H9 (cell line): Measurements from ENCODE around the gene FBXL13. TPM values are rescaled to one million over a fixed set of nuclear protein-coding genes. Genes with fewer than 3 reads are reported as not detected.
"Not testable (repeated sequence)": the region's sequence is repeated elsewhere in the genome, so short reads cannot be mapped to it uniquely, and the experiment has no call there.

Source experiments
- DNase-seq: peaks from one replicate; pipeline ENCODE4 v3.0.0-alpha.2; 2017
- H2AFZ ChIP-seq: one replicate; pipeline ENCODE4 v1.6.1; 2013; ENCODE audit warnings: mild to moderate bottlenecking, low read length, control low read depth, moderate library complexity
- H2AK5ac ChIP-seq: 2 replicates; pipeline ENCODE4 v1.6.1; 2013; ENCODE audit warnings: low read length, control low read depth, mixed read lengths; ENCODE audit not compliant: insufficient read length
- H2BK120ac ChIP-seq: one replicate; pipeline ENCODE4 v1.6.1; 2013; ENCODE audit warnings: low read depth, mild to moderate bottlenecking, low read length, control low read depth, inconsistent platforms; ENCODE audit not compliant: poor library complexity, severe bottlenecking
- H2BK12ac ChIP-seq: 2 replicates; pipeline ENCODE4 v1.6.1; 2013; ENCODE audit warnings: low read length, control low read depth, mixed read lengths, low read depth; ENCODE audit not compliant: insufficient read length
- H2BK15ac ChIP-seq: 2 replicates; pipeline ENCODE4 v1.6.1; 2013; ENCODE audit warnings: low read depth, low read length, control low read depth
- H2BK20ac ChIP-seq: one replicate; pipeline ENCODE4 v1.6.1; 2013; ENCODE audit warnings: low read depth, mild to moderate bottlenecking, low read length, control low read depth, inconsistent platforms; ENCODE audit not compliant: poor library complexity, severe bottlenecking
- H2BK5ac ChIP-seq: 2 replicates; pipeline ENCODE4 v1.6.1; 2013; ENCODE audit warnings: low read length, control low read depth, mixed read lengths; ENCODE audit not compliant: insufficient read length
- H3K14ac ChIP-seq: 2 replicates; pipeline ENCODE4 v1.6.1; 2013; ENCODE audit warnings: low read length, control low read depth; ENCODE audit not compliant: insufficient read depth
- H3K18ac ChIP-seq: 2 replicates; pipeline ENCODE4 v1.6.1; 2013; ENCODE audit warnings: low read depth, mild to moderate bottlenecking, mixed read lengths, low read length, control low read depth; ENCODE audit not compliant: insufficient read length
- H3K23ac ChIP-seq: 2 replicates; pipeline ENCODE4 v1.6.1; 2013; ENCODE audit warnings: low read length, control low read depth, mixed read lengths, low read depth; ENCODE audit not compliant: insufficient read length
- H3K23me2 ChIP-seq: 2 replicates; pipeline ENCODE4 v1.6.1; 2013; ENCODE audit warnings: low read depth, mild to moderate bottlenecking, mixed read lengths, low read length, control low read depth; ENCODE audit not compliant: insufficient read length, poor library complexity, severe bottlenecking
- H3K27ac ChIP-seq: 2 replicates; pipeline ENCODE4 v1.5.1; 2013; ENCODE audit warnings: low read length, control low read depth, mixed read lengths, low read depth; ENCODE audit not compliant: insufficient read length
- H3K27me3 ChIP-seq: 2 replicates; pipeline ENCODE4 v1.6.1; 2013; ENCODE audit warnings: low read length, control low read depth, inconsistent platforms; ENCODE audit not compliant: insufficient read depth
- H3K4ac ChIP-seq: 2 replicates; pipeline ENCODE4 v1.6.1; 2013; ENCODE audit warnings: low read depth, mild to moderate bottlenecking, control low read depth, inconsistent platforms, low read length, moderate library complexity
- H3K4me1 ChIP-seq: 2 replicates; pipeline ENCODE4 v1.6.1; 2013; ENCODE audit warnings: low read length, control low read depth, inconsistent platforms; ENCODE audit not compliant: insufficient read depth
- H3K4me2 ChIP-seq: 2 replicates; pipeline ENCODE4 v1.6.1; 2013; ENCODE audit warnings: low read length, control low read depth, mixed read lengths; ENCODE audit not compliant: insufficient read length, insufficient read depth
- H3K56ac ChIP-seq: 2 replicates; pipeline ENCODE4 v1.6.1; 2013; ENCODE audit warnings: low read depth, mild to moderate bottlenecking, mixed read lengths, low read length, control low read depth; ENCODE audit not compliant: insufficient read length
- H3K79me1 ChIP-seq: 2 replicates; pipeline ENCODE4 v1.6.1; 2013; ENCODE audit warnings: low read depth, mild to moderate bottlenecking, moderate library complexity, low read length, control low read depth, inconsistent platforms; ENCODE audit not compliant: insufficient read depth, poor library complexity, severe bottlenecking
- H3K79me2 ChIP-seq: 2 replicates; pipeline ENCODE4 v1.6.1; 2013; ENCODE audit warnings: low read length, control low read depth, inconsistent platforms; ENCODE audit not compliant: insufficient read depth
- H3K9ac ChIP-seq: 2 replicates; pipeline ENCODE4 v1.6.1; 2013; ENCODE audit warnings: low read length, control low read depth, mixed read lengths; ENCODE audit not compliant: insufficient read length; ENCODE audit errors: extremely low read depth
- H3K9me3 ChIP-seq: one replicate; pipeline ENCODE4 v1.6.1; 2013; ENCODE audit warnings: low read depth, low read length, inconsistent platforms; ENCODE audit not compliant: control insufficient read depth
- H3T11ph ChIP-seq: one replicate; pipeline ENCODE4 v1.6.1; 2013; ENCODE audit warnings: mild to moderate bottlenecking, low read length, control low read depth, inconsistent platforms
- H4K20me1 ChIP-seq: one replicate; pipeline ENCODE4 v1.6.1; 2013; ENCODE audit not compliant: control insufficient read depth, insufficient read length, insufficient read depth
- H4K5ac ChIP-seq: 2 replicates; pipeline ENCODE4 v1.6.1; 2013; ENCODE audit warnings: low read depth, mild to moderate bottlenecking, mixed read lengths, low read length, control low read depth; ENCODE audit not compliant: insufficient read length
- H4K8ac ChIP-seq: replicated peaks from 2 replicates; pipeline ENCODE4 v1.6.1; 2013; ENCODE audit warnings: low read length, control low read depth, mixed read lengths, low read depth; ENCODE audit not compliant: insufficient read length
- H4K91ac ChIP-seq: 2 replicates; pipeline ENCODE4 v1.6.1; 2013; ENCODE audit warnings: low read depth, mild to moderate bottlenecking, moderate library complexity, mixed read lengths, low read length, control low read depth; ENCODE audit not compliant: insufficient read length
- H3K27ac Mint-ChIP-seq, 3 experiments: 2 replicates in 2 of 3; 3 replicates in 1 of 3; pipeline ENCODE4 v1.8.0; 2020 to 2021; ENCODE audit warnings: mixed read lengths in 3 of 3, mild to moderate bottlenecking in 1 of 3, moderate library complexity in 1 of 3
- H3K27me3 Mint-ChIP-seq: 2 replicates; pipeline ENCODE4 v1.8.0; 2021; ENCODE audit warnings: low read depth, mild to moderate bottlenecking, moderate library complexity, mixed read lengths
- H3K36me3 Mint-ChIP-seq, 3 experiments: 2 replicates in 2 of 3; 3 replicates in 1 of 3; pipeline ENCODE4 v1.8.0; 2020 to 2021; ENCODE audit warnings: low read depth in 3 of 3, mixed read lengths in 3 of 3; ENCODE audit not compliant: insufficient read depth in 1 of 3
- H3K4me1 Mint-ChIP-seq, 2 experiments: 2 replicates each; pipeline ENCODE4 v1.8.0; 2020; ENCODE audit warnings: mixed read lengths in 2 of 2
- H3K4me3 Mint-ChIP-seq, 2 experiments: 2 replicates in 1 of 2; 3 replicates in 1 of 2; pipeline ENCODE4 v1.8.0; 2020 to 2021; ENCODE audit warnings: mild to moderate bottlenecking in 2 of 2, mixed read lengths in 2 of 2, moderate library complexity in 1 of 2
- H3K9me3 Mint-ChIP-seq, 2 experiments: 2 replicates in 1 of 2; 3 replicates in 1 of 2; pipeline ENCODE4 v1.8.0; 2020; ENCODE audit warnings: mild to moderate bottlenecking in 2 of 2, mixed read lengths in 2 of 2, moderate library complexity in 1 of 2
- WGBS: extraction: QIAGEN DNeasy Blood & Tissue Kit; methylation state at CpG from one replicate; pipeline ENCODE4 v1.1.7; 2013; ENCODE audit warnings: missing lambda C conversion rate, low lambda C conversion rate, mixed read lengths; ENCODE audit not compliant: insufficient read length; ENCODE audit errors: extremely low coverage; 5-methylcytosine and 5-hydroxymethylcytosine counted together
- total RNA-seq: library from RNA; stranded (reverse); gene quantifications from 2 replicates; pipeline ENCODE4 v1.2.1, GENCODE V29; 2021

FBXL13 gene
- total RNA-seq, 1 experiment from 2014 or later: 4.4 TPM

DNA sequence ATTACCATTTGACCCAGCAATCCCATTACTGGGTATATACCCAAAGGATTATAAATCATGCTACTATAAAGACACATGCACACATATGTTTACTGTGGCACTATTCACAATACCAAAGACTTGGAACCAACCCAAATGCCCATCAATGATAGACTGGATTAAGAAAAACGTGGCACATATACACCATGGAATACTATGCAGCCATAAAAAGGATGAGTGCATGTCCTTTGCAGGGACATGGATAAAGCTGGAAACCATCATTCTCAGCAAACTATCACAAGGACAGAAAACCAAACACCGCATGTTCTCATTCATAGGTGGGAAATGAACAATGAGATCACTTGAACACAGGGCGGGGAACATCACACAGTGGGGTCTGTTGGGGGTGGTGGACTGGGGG is 116.6 kb downstream of the FBXL13 start:
- Mint-ChIP-seq H3K9me3 (peaks cover 34 to 37% of the 10 kb centered on the region in 2 experiments), H3K36me3 (peaks cover 11 to 23% (median 15%) of the 10 kb centered on the region in 3 experiments)
- H2BK12ac ChIP-seq, H3K9ac ChIP-seq, H2BK5ac ChIP-seq, H3K27me3 Mint-ChIP-seq, H3K23ac ChIP-seq, H3K4me2 ChIP-seq, H3K56ac ChIP-seq, DNase-seq, H2AFZ ChIP-seq, H3K79me2 ChIP-seq, H3K27ac ChIP-seq, H3K4ac ChIP-seq, H3K27ac Mint-ChIP-seq, H2AK5ac ChIP-seq, H3K23me2 ChIP-seq, H4K91ac ChIP-seq, H3K27me3 ChIP-seq, H4K5ac ChIP-seq, H4K8ac ChIP-seq, H3K79me1 ChIP-seq, H3K4me3 Mint-ChIP-seq, H3T11ph ChIP-seq, H3K9me3 ChIP-seq, H2BK15ac ChIP-seq, H3K14ac ChIP-seq, H3K4me1 Mint-ChIP-seq, H3K18ac ChIP-seq, H2BK120ac ChIP-seq, H4K20me1 ChIP-seq, H3K4me1 ChIP-seq, H2BK20ac ChIP-seq: not testable (repeated sequence)
- WGBS: no CpG with 5 or more reads among the region's 3 CpGs

DNA sequence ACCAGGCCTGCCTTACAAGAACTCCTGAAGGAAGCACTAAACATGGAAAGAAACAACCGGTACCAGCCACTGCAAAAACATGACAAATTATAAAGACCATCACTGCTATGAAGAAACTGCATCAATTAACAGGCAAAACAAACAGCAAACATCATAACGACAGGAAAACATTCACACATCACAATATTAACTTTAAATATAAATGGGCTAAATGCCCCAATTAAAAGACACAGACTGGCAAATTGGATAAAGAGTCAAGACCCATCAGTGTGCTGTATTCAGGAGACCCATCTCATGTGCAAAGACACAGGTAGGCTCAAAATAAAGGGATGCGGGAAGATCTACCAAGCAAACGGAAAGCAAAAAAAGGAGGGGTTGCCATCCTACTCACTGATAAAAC is 120.2 kb downstream of the FBXL13 start:
- H3K23ac ChIP-seq, H3K9ac ChIP-seq, H2AFZ ChIP-seq, H4K5ac ChIP-seq, H3K79me2 ChIP-seq, H3K23me2 ChIP-seq, H2BK120ac ChIP-seq, H4K20me1 ChIP-seq, H3K27me3 ChIP-seq, H3K79me1 ChIP-seq, H2AK5ac ChIP-seq, H4K8ac ChIP-seq, H3K4ac ChIP-seq, H3T11ph ChIP-seq, H3K4me3 Mint-ChIP-seq, H4K91ac ChIP-seq, H2BK12ac ChIP-seq, H2BK20ac ChIP-seq, H3K9me3 ChIP-seq, H3K18ac ChIP-seq, H3K27me3 Mint-ChIP-seq, H3K56ac ChIP-seq, H3K4me1 ChIP-seq, H3K4me2 ChIP-seq, H2BK15ac ChIP-seq, H3K27ac ChIP-seq, DNase-seq, H3K27ac Mint-ChIP-seq, H3K14ac ChIP-seq, H3K4me1 Mint-ChIP-seq, H2BK5ac ChIP-seq: not testable (repeated sequence)
- WGBS: no CpG with 5 or more reads among the region's 4 CpGs
- Mint-ChIP-seq H3K9me3 (peaks cover 34 to 35% of the 10 kb centered on the region in 2 experiments), H3K36me3 (peaks cover 9 to 29% (median 15%) of the 10 kb centered on the region in 3 experiments)
